Measurements from ENCODE around the gene RBL2.
"Not testable (repeated sequence)": the region's sequence is repeated elsewhere in the genome, so short reads cannot be mapped to it uniquely, and the experiment has no call there.

The RBL2 gene

GRCh38 chr16:53434377-53435065, at the start of gene RBL2:
Gene RBL2, plus strand, starts transcription at chr16:53434471. Its CDS starts 86 bp downstream, at chr16:53434557.
- peak; percentile 77 to 81 for ATAC-seq

- not testable (repeated sequence) for ATAC-seq
Measured at GRCh38 chr16:53384610-53385009, 49.7 kb upstream of the RBL2 start.

GRCh38 chr16:53404959-53405358, 29.3 kb upstream of the RBL2 start:
- ATAC-seq = no peak

GRCh38 chr16:53412549-53412948, 21.7 kb upstream of the RBL2 start:
- no peak for ATAC-seq

- ATAC-seq = no peak
Measured at GRCh38 chr16:53413864-53414263, 20.4 kb upstream of the RBL2 start.

- no peak for ATAC-seq
Measured at GRCh38 chr16:53414381-53414780, 19.9 kb upstream of the RBL2 start.

GRCh38 chr16:53415504-53415903, 18.8 kb upstream of the RBL2 start:
- ATAC-seq = no peak

- no peak for ATAC-seq
Measured at GRCh38 chr16:53417011-53417410, 17.3 kb upstream of the RBL2 start.

- ATAC-seq = no peak
Measured at GRCh38 chr16:53417976-53418375, 16.3 kb upstream of the RBL2 start.

GRCh38 chr16:53419383-53419709, 14.9 kb upstream of the RBL2 start:
- ATAC-seq = not testable (repeated sequence)

- ATAC-seq = no peak
Measured at GRCh38 chr16:53421248-53421647, 13.0 kb upstream of the RBL2 start.

GRCh38 chr16:53423968-53424367, 10.3 kb upstream of the RBL2 start:
- not testable (repeated sequence) for ATAC-seq

GRCh38 chr16:53428681-53429080, 5.6 kb upstream of the RBL2 start:
- no peak for ATAC-seq

GRCh38 chr16:53429221-53429943, 4.9 kb upstream of the RBL2 start:
- no peak for ATAC-seq

GRCh38 chr16:53430363-53430762, 3.9 kb upstream of the RBL2 start:
- ATAC-seq = no peak

GRCh38 chr16:53433509-53433908, 762 bp upstream of the RBL2 start:
- no peak for ATAC-seq

- no peak for ATAC-seq
Measured at GRCh38 chr16:53433930-53434376, 318 bp upstream of the RBL2 start.

GRCh38 chr16:53435066-53435688, 906 bp downstream of the RBL2 start:
- peak; percentile 72 to 78 for ATAC-seq

- ATAC-seq = no peak
Measured at GRCh38 chr16:53440125-53440524, 5.9 kb downstream of the RBL2 start.

- ATAC-seq = no peak
Measured at GRCh38 chr16:53445534-53445933, 11.3 kb downstream of the RBL2 start.

GRCh38 chr16:53446090-53446489, 11.8 kb downstream of the RBL2 start:
- no peak for ATAC-seq

- ATAC-seq = peak; percentile 56 to 76
Measured at GRCh38 chr16:53449816-53450517, 15.7 kb downstream of the RBL2 start.

- ATAC-seq = no peak
Measured at GRCh38 chr16:53453928-53454327, 19.7 kb downstream of the RBL2 start.

Measured in activated CD4-positive, CD25-positive, alpha-beta regulatory T cell treated with anti-CD3 and anti-CD28 coated beads, Interleukin-2, amount 50 U/mL, for 24 hours (primary cell).